ENCODE data around the gene NUMB.

Gene NUMB

DNA sequence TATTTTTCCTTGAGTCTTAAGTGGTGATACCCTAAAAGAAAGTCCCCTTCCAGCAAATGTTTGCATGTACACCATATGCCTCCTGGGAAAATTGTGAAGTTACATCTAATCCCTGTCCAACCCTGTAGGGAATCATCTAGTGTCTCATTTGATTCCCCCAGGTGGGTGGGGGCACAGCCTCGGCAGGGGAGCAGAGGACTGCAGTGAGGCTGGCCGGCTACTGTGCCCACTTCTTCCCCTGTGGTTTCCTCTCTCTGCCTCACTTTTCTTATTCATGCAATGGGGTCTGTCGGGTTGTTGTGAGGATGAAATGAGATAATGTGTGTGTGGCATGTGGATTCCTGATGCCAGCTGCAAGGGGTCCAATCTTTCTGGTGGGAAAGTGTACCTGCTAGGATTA lies 215.0 kb downstream of the NUMB start:
- DNase-seq (ENCODE audit: low spot score), result no peak
- TF ChIP-seq, protein P1, sequence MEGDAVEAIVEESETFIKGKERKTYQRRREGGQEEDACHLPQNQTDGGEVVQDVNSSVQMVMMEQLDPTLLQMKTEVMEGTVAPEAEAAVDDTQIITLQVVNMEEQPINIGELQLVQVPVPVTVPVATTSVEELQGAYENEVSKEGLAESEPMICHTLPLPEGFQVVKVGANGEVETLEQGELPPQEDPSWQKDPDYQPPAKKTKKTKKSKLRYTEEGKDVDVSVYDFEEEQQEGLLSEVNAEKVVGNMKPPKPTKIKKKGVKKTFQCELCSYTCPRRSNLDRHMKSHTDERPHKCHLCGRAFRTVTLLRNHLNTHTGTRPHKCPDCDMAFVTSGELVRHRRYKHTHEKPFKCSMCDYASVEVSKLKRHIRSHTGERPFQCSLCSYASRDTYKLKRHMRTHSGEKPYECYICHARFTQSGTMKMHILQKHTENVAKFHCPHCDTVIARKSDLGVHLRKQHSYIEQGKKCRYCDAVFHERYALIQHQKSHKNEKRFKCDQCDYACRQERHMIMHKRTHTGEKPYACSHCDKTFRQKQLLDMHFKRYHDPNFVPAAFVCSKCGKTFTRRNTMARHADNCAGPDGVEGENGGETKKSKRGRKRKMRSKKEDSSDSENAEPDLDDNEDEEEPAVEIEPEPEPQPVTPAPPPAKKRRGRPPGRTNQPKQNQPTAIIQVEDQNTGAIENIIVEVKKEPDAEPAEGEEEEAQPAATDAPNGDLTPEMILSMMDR (IDR thresholded peaks at IDR 0.05; ENCODE audit: extremely low read depth, insufficient read depth, missing control alignments), result no peak
- in situ Hi-C loops (cut with MboI; ENCODE audit: low pct_unique_long_range_greater_than_20kb, low sequenced_read_pairs, unreplicated experiment), result no loop called here

DNA sequence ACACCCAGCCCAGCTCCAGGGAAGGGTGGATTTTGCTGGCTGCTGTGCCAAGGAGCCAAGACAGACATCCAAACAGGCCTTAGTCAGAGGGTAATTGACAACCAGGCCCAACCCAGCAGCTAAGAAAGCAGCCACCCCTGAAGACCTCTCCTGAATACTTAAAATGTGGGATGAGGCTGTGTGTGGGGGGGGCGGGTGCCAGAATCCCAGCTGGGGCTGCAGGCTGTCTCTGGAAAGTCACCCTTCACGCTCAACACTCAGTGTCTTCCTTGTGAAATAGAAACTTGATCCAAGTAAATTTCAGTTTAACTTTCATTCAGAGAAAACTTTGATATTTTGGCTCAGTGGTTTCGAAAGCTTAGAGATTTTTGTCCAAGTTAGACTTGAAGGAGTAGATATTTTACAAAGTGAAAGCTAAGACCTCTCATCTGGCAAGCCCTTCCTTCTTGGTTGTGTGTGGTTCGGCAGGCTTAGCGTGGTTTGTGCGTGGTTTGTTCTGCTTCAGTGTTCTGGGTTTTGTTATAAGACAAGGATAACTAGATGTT lies 215.9 kb downstream of the NUMB start:
- TF ChIP-seq, protein P1 (IDR thresholded peaks at IDR 0.05; ENCODE audit: extremely low read depth, insufficient read depth, missing control alignments), result no peak
- no peak for DNase-seq (ENCODE audit: low spot score)
- in situ Hi-C loops (cut with MboI; ENCODE audit: low pct_unique_long_range_greater_than_20kb, low sequenced_read_pairs, unreplicated experiment), result no loop called here

DNA sequence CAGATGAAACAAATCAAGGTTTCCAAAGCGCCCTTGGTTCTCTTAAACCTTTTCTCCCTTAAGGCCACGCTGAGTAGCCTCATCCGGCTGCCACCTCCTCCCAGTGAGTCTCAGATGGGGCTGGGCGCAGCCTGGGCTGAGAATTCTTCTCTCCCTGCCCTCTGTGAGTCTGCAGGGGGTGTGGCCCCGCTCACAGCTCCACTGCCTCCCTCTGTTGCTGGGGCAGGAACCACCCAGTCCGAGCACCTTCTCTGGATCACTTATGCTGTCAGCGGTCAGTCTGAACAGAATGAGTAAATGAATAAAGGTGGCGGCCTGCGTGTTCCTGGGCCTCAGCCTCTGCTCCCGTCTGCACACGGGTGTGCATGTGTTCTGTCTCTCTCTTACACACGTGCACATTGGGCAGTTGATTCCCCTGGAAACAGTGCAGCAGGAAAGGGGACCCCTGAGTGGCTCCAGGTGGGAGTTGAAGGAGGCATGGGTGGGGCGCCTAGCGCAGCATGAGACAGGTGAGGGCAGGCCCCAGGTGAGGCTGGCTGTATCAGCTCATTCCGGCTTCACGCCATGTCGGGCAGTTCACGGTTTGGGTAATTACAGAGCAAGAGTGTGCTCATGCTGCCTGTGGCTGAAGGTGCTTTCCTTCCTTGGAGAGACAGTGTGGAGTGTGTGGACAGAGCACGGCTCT lies 216.7 kb downstream of the NUMB start:
- in situ Hi-C loops (cut with MboI; ENCODE audit: low pct_unique_long_range_greater_than_20kb, low sequenced_read_pairs, unreplicated experiment), result no loop called here
- TF ChIP-seq, protein P1 (IDR thresholded peaks at IDR 0.05; ENCODE audit: extremely low read depth, insufficient read depth, missing control alignments), result no peak
- DNase-seq (ENCODE audit: low spot score), result no peak

DNA sequence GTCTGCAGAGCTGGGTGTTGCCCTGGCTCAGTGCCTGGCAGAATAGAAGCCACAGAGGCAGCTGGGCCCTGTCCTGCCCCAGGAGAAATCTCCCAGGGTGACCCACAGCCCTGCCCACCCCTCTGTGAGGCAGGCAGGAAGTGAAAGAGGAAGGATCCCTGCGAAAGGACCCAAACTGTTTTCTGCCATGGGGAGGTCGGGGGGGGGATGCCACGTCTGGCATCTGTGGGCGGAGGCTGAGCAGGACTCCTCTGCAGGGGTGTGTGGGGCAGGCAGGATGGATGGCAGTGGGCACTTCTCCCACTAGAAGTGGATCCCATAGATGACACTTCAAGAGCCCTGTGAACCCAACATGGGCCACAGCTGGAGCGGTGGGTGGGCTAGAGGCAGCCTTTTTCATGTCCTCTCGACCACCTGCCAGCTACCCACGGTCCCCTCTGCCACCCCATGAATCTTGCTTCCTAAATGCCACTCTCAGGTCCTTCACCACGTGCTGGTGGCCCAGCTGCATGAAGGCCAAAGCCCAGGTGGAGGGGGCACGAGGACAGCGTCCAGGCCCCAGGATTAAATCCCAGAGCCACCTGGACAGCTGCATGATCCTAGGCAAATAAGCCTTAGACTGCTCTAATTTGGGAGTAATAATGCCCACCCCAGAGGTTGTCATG lies 217.4 kb downstream of the NUMB start:
- in situ Hi-C loops (cut with MboI; ENCODE audit: low pct_unique_long_range_greater_than_20kb, low sequenced_read_pairs, unreplicated experiment), result no loop called here
- TF ChIP-seq, protein P1 (IDR thresholded peaks at IDR 0.05; ENCODE audit: extremely low read depth, insufficient read depth, missing control alignments), result no peak
- no peak for DNase-seq (ENCODE audit: low spot score)

DNA sequence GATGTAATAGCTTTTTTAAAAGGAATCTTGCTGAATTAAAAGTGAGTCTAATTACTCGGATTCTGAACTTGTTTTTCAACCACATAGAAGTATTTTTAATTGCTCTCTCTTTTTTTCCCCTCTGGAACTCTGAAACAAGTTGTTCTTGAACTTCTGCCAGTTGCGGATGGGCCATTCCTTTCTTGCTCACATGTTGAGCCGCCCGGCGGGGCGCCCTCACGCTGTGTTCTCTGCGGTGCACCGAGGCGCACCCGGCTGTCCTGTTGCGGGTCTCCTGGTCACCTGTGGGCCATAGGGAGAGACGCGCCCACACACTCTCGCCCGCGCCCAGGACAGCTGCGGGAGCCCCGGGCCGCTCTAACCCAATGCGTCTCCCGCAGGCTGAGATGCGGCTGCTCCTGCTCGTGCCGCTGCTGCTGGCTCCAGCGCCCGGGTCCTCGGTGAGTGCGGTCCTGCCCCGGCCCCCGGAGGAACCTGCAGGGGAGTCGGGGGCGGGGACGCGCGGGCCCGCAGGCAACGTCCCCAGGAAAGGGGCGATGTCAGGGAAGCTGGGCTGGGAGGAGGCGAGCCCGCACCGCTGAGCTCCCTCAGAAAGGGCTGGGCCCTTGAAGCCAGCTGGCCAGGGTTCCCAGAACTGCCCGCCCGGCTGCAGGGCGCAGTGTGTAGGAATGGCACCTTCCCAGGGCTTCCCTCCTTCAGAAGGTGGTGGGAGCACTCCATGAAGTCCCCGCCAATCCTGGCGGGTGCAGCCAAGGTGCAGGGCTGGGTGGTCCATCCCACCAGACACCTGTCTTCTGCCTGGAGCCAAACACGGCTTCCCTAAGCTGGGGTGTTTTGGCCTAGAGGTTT lies 218.7 kb downstream of the NUMB start:
- peak; percentile 25 for DNase-seq (ENCODE audit: low spot score)

DNA sequence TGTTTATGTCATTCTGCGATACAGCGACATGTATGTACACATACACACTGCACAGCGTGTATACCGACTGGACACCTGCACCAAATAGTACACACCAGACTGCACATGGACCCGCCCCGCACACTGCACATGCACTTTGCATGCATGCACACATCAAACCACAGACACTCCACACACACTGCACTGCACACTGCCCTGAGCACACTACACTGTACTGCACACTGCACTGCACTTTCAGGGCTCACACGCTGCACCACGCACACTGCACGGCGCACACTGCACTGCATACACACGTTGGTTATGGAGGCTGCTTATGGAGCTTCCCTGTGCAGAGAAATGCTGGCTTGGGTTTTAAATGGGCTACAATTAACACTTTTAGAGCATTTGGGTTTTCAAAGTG lies 219.4 kb downstream of the NUMB start:
- peak; percentile 28 for DNase-seq (ENCODE audit: low spot score)
- TF ChIP-seq, protein P1 (IDR thresholded peaks at IDR 0.05; ENCODE audit: extremely low read depth, insufficient read depth, missing control alignments), result no peak
- in situ Hi-C loops (cut with MboI; ENCODE audit: low pct_unique_long_range_greater_than_20kb, low sequenced_read_pairs, unreplicated experiment), result no loop called here

More for the DNA sequence above, 218.7 kb downstream of the NUMB start:
- TF ChIP-seq, protein P1 (IDR thresholded peaks at IDR 0.05; ENCODE audit: extremely low read depth, insufficient read depth, missing control alignments), result no peak
- in situ Hi-C loops (cut with MboI; ENCODE audit: low pct_unique_long_range_greater_than_20kb, low sequenced_read_pairs, unreplicated experiment), result no loop called here

Measured in GM13977 (cell line).